GM23338 (cell line): ENCODE data around the gene SLC25A6.

ENCODE experiments used
- CREB1 ChIP-seq: fragments of 250-450 bp; sonication (Bioruptor Pico); IDR thresholded peaks from 2 replicates; pipeline ENCODE4 v1.5.0; 2020; ENCODE audit warnings: low read depth, mild to moderate bottlenecking, moderate library complexity
- CTCF ChIP-seq, 2 experiments: fragments of 200-600 bp in 1 of 2; sonication (generic) in 1 of 2; conservative IDR thresholded peaks; 2 replicates each; pipeline versions ENCODE4 v1.5.1 to v1.6.1; 2016 to 2017; ENCODE audit warnings: antibody characterized with exemption in 2 of 2, low read depth in 2 of 2, mild to moderate bottlenecking in 2 of 2, moderate library complexity in 1 of 2
- ETS1 ChIP-seq: IDR thresholded peaks from 2 replicates; pipeline ENCODE4 v1.6.1; 2016; ENCODE audit warnings: antibody characterized with exemption
- EZH2 ChIP-seq: fragments of 200-600 bp; sonication (generic); IDR thresholded peaks from one replicate; pipeline ENCODE4 v1.8.0; 2017; ENCODE audit warnings: antibody characterized with exemption, mild to moderate bottlenecking, low read depth; ENCODE audit not compliant: unreplicated experiment
- EZH2phosphoT487 ChIP-seq: fragments of 200-600 bp; sonication (generic); IDR thresholded peaks from one replicate; pipeline ENCODE4 v1.8.1; 2018; ENCODE audit warnings: antibody characterized with exemption; ENCODE audit not compliant: unreplicated experiment
- JUNB ChIP-seq: IDR thresholded peaks from one replicate; pipeline ENCODE4 v1.6.1; 2016; ENCODE audit warnings: antibody characterized with exemption; ENCODE audit not compliant: unreplicated experiment
- NANOG ChIP-seq: IDR thresholded peaks from 2 replicates; pipeline ENCODE4 v1.6.1; 2016; ENCODE audit warnings: antibody characterized with exemption, borderline replicate concordance
- POLR2AphosphoS5 ChIP-seq: IDR thresholded peaks from 2 replicates; pipeline ENCODE4 v1.6.1; 2016; ENCODE audit warnings: antibody characterized with exemption, low read depth
- REST ChIP-seq: IDR thresholded peaks from one replicate; pipeline ENCODE4 v1.6.1; 2018; ENCODE audit warnings: antibody characterized with exemption; ENCODE audit not compliant: unreplicated experiment
- STAT1 ChIP-seq: IDR thresholded peaks from one replicate; pipeline ENCODE4 v1.6.1; 2016; ENCODE audit warnings: antibody characterized with exemption; ENCODE audit not compliant: unreplicated experiment
- ZNF114 ChIP-seq: fragments of 250-450 bp; sonication (Bioruptor Pico); IDR thresholded peaks from 2 replicates; pipeline ENCODE4 v1.5.0; 2020; ENCODE audit warnings: mild to moderate bottlenecking, moderate library complexity
- ZNF331 ChIP-seq: fragments of 250-450 bp; sonication (Bioruptor Pico); IDR thresholded peaks from 2 replicates; pipeline ENCODE4 v1.5.0; 2020; ENCODE audit warnings: low read depth, mild to moderate bottlenecking, moderate library complexity

- TF ChIP-seq CTCF (conservative IDR thresholded peaks at IDR 0.05; ENCODE audit: low read depth in 2 of 2): no peak
- TF ChIP-seq POLR2AphosphoS5: no peak
- no peak for TF ChIP-seq JUNB
- TF ChIP-seq REST: no peak
- TF ChIP-seq EZH2: no peak
- no peak for TF ChIP-seq CREB1
- TF ChIP-seq ETS1: no peak
- TF ChIP-seq EZH2phosphoT487: no peak
- no peak for TF ChIP-seq NANOG
- TF ChIP-seq ZNF331 (CRISPR knock-in tag): no peak
- no peak for TF ChIP-seq ZNF114 (CRISPR knock-in tag)
- TF ChIP-seq STAT1: no peak
These were observed 55.5 kb downstream of the SLC25A6 start, which contains the start of gene IL3RA for GRCh38 chrX:1336331-1336943.
